Measurements from ENCODE around the gene PDE4D. TPM values are rescaled to one million over a fixed set of nuclear protein-coding genes. Genes with fewer than 3 reads are reported as not detected.

PDE4D gene
- total and polyA plus RNA-seq, 10 of the 15 experiments (the other 5 are each of a cell fraction or from before 2014, with no cell fraction given), result 0.87 to 4.1 (median 2.2) TPM

GRCh38 chr5:59140133-59140532 lies 753.4 kb downstream of the PDE4D start:
- ChIA-PET RAD21 (ENCODE audit: unreplicated experiment) (interaction anchor here (0.9 to 2.2 kb wide), 2 partner anchors 11 to 16 kb away, joined by 3 to 4 read pairs; no protein-coding TSS in a partner anchor), POLR2A (no interaction called here)
- H3K9ac ChIP-seq (ENCODE audit: control insufficient read depth, insufficient read depth, low read length), result no peak overlapping the region

More at GRCh38 chr5:59140133-59140532, 753.4 kb downstream of the PDE4D start:
- H3K79me2 ChIP-seq (ENCODE audit: control insufficient read depth, insufficient read depth, low read length), result no peaks in the 10 kb centered on the region
- intact Hi-C loops (cut with micrococcal nuclease; ENCODE audit: unreplicated experiment) (no loop called here), in situ Hi-C loops (cut with MboI) (no loop called here)
- H3K4me3 ChIP-seq, result no peak overlapping the region
- no peaks in the 10 kb centered on the region for H3K36me3 ChIP-seq (ENCODE audit: control insufficient read depth in 2 of 2, insufficient read depth in 2 of 2, low read length in 1 of 2)
- no peaks in the 10 kb centered on the region for H4K20me1 ChIP-seq (ENCODE audit: control insufficient read depth, insufficient read depth)
- CTCF ChIA-PET, result interaction anchor here (1.4 kb wide), 1 partner anchor 16 kb away, joined by 4 read pairs; no protein-coding TSS in a partner anchor
- SMC1A ChIA-PET (ENCODE audit: uncharacterized antibody, unreplicated experiment), result interaction anchor here (1.3 kb wide), 2 partner anchors 9 to 16 kb away, joined by 3 to 4 read pairs; no protein-coding TSS in a partner anchor
- no TSS peak for BruUV-seq (replicated peaks)
- H2AFZ ChIP-seq (ENCODE audit: control insufficient read depth, low read depth, low read length), result no peak overlapping the region
- ATAC-seq, result no peak
- no peak for DNase-seq (ENCODE audit: low read depth, low spot score)
- H3K9me3 ChIP-seq (replicated peaks; ENCODE audit: control insufficient read depth, insufficient read depth, low read length), result no peaks in the 10 kb centered on the region
- H3K27ac ChIP-seq (ENCODE audit: control insufficient read depth, insufficient read depth), result no peak overlapping the region
- peaks cover 7% of the 10 kb centered on the region for H3K4me1 ChIP-seq (ENCODE audit: control insufficient read depth, insufficient read depth, low read length)
- no peak for FAIRE-seq
- no peak overlapping the region for H3K4me2 ChIP-seq (ENCODE audit: control insufficient read depth, insufficient read depth)
- WGBS (ENCODE audit: insufficient coverage, insufficient replicate concordance, low lambda C conversion rate, missing lambda C conversion rate), result 82% methylated on average over 2 of the region's 2 CpGs
- TF ChIP-seq SMC3 (IDR thresholded peaks at IDR 0.05; ENCODE audit: borderline replicate concordance, low read length) (no peak), EZH2 (IDR thresholded peaks at IDR 0.05; ENCODE audit: borderline replicate concordance, control insufficient read depth, low read depth, low read length) (no peak), CREM (IDR thresholded peaks at IDR 0.05; ENCODE audit: low read depth) (no peak), MEF2B (IDR thresholded peaks at IDR 0.05; ENCODE audit: partially characterized antibody, poor library complexity, severe bottlenecking) (no peak), POLR2A (IDR thresholded peaks at IDR 0.05; ENCODE audit: low read depth, low read length) (no peak), ATF7 (IDR thresholded peaks at IDR 0.05; ENCODE audit: low read depth) (no peak), FOXK2 (IDR thresholded peaks at IDR 0.05) (no peak), IKZF2 (IDR thresholded peaks at IDR 0.05) (no peak), MTA2 (IDR thresholded peaks at IDR 0.05; ENCODE audit: low read depth) (no peak), PML (IDR thresholded peaks at IDR 0.05; ENCODE audit: low read length) (no peak), SIX5 (IDR thresholded peaks at IDR 0.05; ENCODE audit: low read depth, low read length, severe bottlenecking) (no peak), REST (IDR thresholded peaks at IDR 0.05; ENCODE audit: low read depth, low read length) (no peak), TCF7 (IDR thresholded peaks at IDR 0.05; ENCODE audit: borderline replicate concordance) (no peak), YBX1 (IDR thresholded peaks at IDR 0.05) (no peak), ZNF592 (IDR thresholded peaks at IDR 0.05) (no peak)
- H3K27me3 ChIP-seq (replicated peaks in 1 of 2; ENCODE audit: control insufficient read depth in 2 of 2, insufficient read depth in 2 of 2, low read length in 1 of 2), result no peaks in the 10 kb centered on the region

All from GM12878 (cell line).